Loucy (cell line): Measurements from ENCODE around the gene CYBA.
"Not testable (repeated sequence)": the region's sequence is repeated elsewhere in the genome, so short reads cannot be mapped to it uniquely, and the experiment has no call there.

Experiments
- CTCF ChIP-seq: fragments of 200-600 bp; sonication (generic); conservative IDR thresholded peaks from 2 replicates; pipeline ENCODE4 v1.5.1; 2014; ENCODE audit warnings: mild to moderate bottlenecking, antibody characterized with exemption, low read length
- EZH2phosphoT487 ChIP-seq: fragments of 200-600 bp; IDR thresholded peaks from 2 replicates; pipeline ENCODE4 v1.6.1; 2018; ENCODE audit warnings: antibody characterized with exemption, mild to moderate bottlenecking, moderate library complexity, borderline replicate concordance

- TF ChIP-seq CTCF, EZH2phosphoT487: not testable (repeated sequence)
These were observed 41.4 kb downstream of the CYBA start for GRCh38 chr16:88609426-88609825.
